ENCODE results near the gene CRABP2. TPM values are rescaled to one million over a fixed set of nuclear protein-coding genes. Genes with fewer than 3 reads are reported as not detected.
A peak's percentile ranks its signal among the peaks of the same experiment; 100 is the strongest.

CRABP2 gene
- total and polyA plus RNA-seq, 2 of the 13 experiments (the other 11 are each of a cell fraction or from before 2014, with no cell fraction given) = 0.40 to 0.60 TPM

- TF ChIP-seq DZIP1 (CRISPR knock-in tag; IDR thresholded peaks at IDR 0.05) (no peak), CREBL2 (CRISPR knock-in tag; IDR thresholded peaks at IDR 0.05; ENCODE audit: borderline replicate concordance) (no peak), ZNF3 (CRISPR knock-in tag; IDR thresholded peaks at IDR 0.05) (no peak), ARNT2 (CRISPR knock-in tag; IDR thresholded peaks at IDR 0.05; ENCODE audit: low read depth) (peak; percentile 62; the same call in 1 of the 2 replicates), FOXC1 (CRISPR knock-in tag; IDR thresholded peaks at IDR 0.05; ENCODE audit: borderline replicate concordance) (no peak), ZNF143 (CRISPR knock-in tag; IDR thresholded peaks at IDR 0.05) (0 out of 2 replicates have a peak, but pooled peaks have one; percentile 2), ZNF629 (CRISPR knock-in tag; conservative IDR thresholded peaks at IDR 0.05) (no peak), AHDC1 (CRISPR knock-in tag; IDR thresholded peaks at IDR 0.05; ENCODE audit: borderline replicate concordance) (no peak), PHF21A (CRISPR knock-in tag; IDR thresholded peaks at IDR 0.05) (peak; percentile 23; the same call in 1 of the 2 replicates), ERF (CRISPR knock-in tag; IDR thresholded peaks at IDR 0.05) (peak; percentile 79), SRSF9 (IDR thresholded peaks at IDR 0.05; ENCODE audit: borderline replicate concordance, insufficient read depth, low read depth, low read length, poor library complexity, severe bottlenecking) (no peak), ZNF326 (CRISPR knock-in tag; IDR thresholded peaks at IDR 0.05; ENCODE audit: borderline replicate concordance) (no peak; the same call in 1 of the 2 replicates), FIP1L1 (IDR thresholded peaks at IDR 0.05; ENCODE audit: borderline replicate concordance, insufficient read depth, low read depth, low read length) (no peak), PHF8 (CRISPR knock-in tag; IDR thresholded peaks at IDR 0.05) (peak; percentile 48; the same call in 1 of the 2 replicates), HOXA3 (CRISPR knock-in tag; IDR thresholded peaks at IDR 0.05) (no peak; the same call in 1 of the 2 replicates), PPARG (CRISPR knock-in tag; conservative IDR thresholded peaks at IDR 0.05) (peak; percentile 36; the same call in 1 of the 2 replicates), RELA (CRISPR knock-in tag; IDR thresholded peaks at IDR 0.05) (peak; percentile 74; the same call in 1 of the 2 replicates), ISL2 (CRISPR knock-in tag; IDR thresholded peaks at IDR 0.05) (peak; percentile 53; the same call in 1 of the 2 replicates), ZMAT5 (CRISPR knock-in tag; IDR thresholded peaks at IDR 0.05; ENCODE audit: borderline replicate concordance, low read depth) (no peak), JDP2 (CRISPR knock-in tag; IDR thresholded peaks at IDR 0.05; ENCODE audit: borderline replicate concordance) (no peak), FOXP1 (IDR thresholded peaks at IDR 0.05) (no peak), FOXP1 (CRISPR knock-in tag; IDR thresholded peaks at IDR 0.05) (no peak)
Observed at GRCh38 chr1:156659988-156660751, 45.2 kb downstream of the CRABP2 start (continued).
